ENCODE measurements around the gene ZMYM4.

The ZMYM4 gene

GRCh38 chr1:35443768-35444518 is 175.4 kb downstream of the ZMYM4 start:
- Histone ChIP-seq H3K4me3 (ENCODE audit: insufficient read depth, low read depth, low read length, poor library complexity, severe bottlenecking) (no peak overlapping the region), H3K9me3 (ENCODE audit: control insufficient read depth, low read length) (no peaks in the 10 kb centered on the region), H3K4me1 (ENCODE audit: control insufficient read depth, insufficient read depth, low read length, poor library complexity, severe bottlenecking) (no peaks in the 10 kb centered on the region), H3K27me3 (replicated peaks; ENCODE audit: control insufficient read depth, insufficient read depth, low read length, poor library complexity, severe bottlenecking) (no peaks in the 10 kb centered on the region), H3K36me3 (ENCODE audit: control insufficient read depth, insufficient read depth, low read length) (peaks cover 79% of the 10 kb centered on the region), H3K27ac (ENCODE audit: insufficient read depth, low read length, poor library complexity, severe bottlenecking) (no peak overlapping the region)
- DNase-seq = no peak

- peaks cover 81% of the 10 kb centered on the region for H3K36me3 ChIP-seq (ENCODE audit: control insufficient read depth, insufficient read depth, low read length)
- no peak overlapping the region for H3K27ac ChIP-seq (ENCODE audit: insufficient read depth, low read length, poor library complexity, severe bottlenecking)
Measured at GRCh38 chr1:35444519-35444774, 175.9 kb downstream of the ZMYM4 start.

GRCh38 chr1:35447278-35447677 is 178.8 kb downstream of the ZMYM4 start:
- no peaks in the 10 kb centered on the region for H3K9me3 ChIP-seq (ENCODE audit: control insufficient read depth, low read length)
- H3K4me3 ChIP-seq (ENCODE audit: insufficient read depth, low read depth, low read length, poor library complexity, severe bottlenecking) = no peak overlapping the region
- H3K27ac ChIP-seq (ENCODE audit: insufficient read depth, low read length, poor library complexity, severe bottlenecking) = no peak overlapping the region
- peaks cover 11% of the 10 kb centered on the region for H3K4me1 ChIP-seq (ENCODE audit: control insufficient read depth, insufficient read depth, low read length, poor library complexity, severe bottlenecking)
- H3K36me3 ChIP-seq (ENCODE audit: control insufficient read depth, insufficient read depth, low read length) = peaks cover 70% of the 10 kb centered on the region
- no peak for DNase-seq
- no peaks in the 10 kb centered on the region for H3K27me3 ChIP-seq (replicated peaks; ENCODE audit: control insufficient read depth, insufficient read depth, low read length, poor library complexity, severe bottlenecking)

More at GRCh38 chr1:35444519-35444774, 175.9 kb downstream of the ZMYM4 start:
- no peak for DNase-seq
- Histone ChIP-seq H3K27me3 (replicated peaks; ENCODE audit: control insufficient read depth, insufficient read depth, low read length, poor library complexity, severe bottlenecking) (no peaks in the 10 kb centered on the region), H3K4me3 (ENCODE audit: insufficient read depth, low read depth, low read length, poor library complexity, severe bottlenecking) (no peak overlapping the region), H3K4me1 (ENCODE audit: control insufficient read depth, insufficient read depth, low read length, poor library complexity, severe bottlenecking) (no peaks in the 10 kb centered on the region), H3K9me3 (ENCODE audit: control insufficient read depth, low read length) (no peaks in the 10 kb centered on the region)

GRCh38 chr1:35448344-35448801 is 179.9 kb downstream of the ZMYM4 start:
- no peaks in the 10 kb centered on the region for H3K27me3 ChIP-seq (replicated peaks; ENCODE audit: control insufficient read depth, insufficient read depth, low read length, poor library complexity, severe bottlenecking)
- no peaks in the 10 kb centered on the region for H3K9me3 ChIP-seq (ENCODE audit: control insufficient read depth, low read length)
- H3K4me3 ChIP-seq (ENCODE audit: insufficient read depth, low read depth, low read length, poor library complexity, severe bottlenecking) = no peak overlapping the region
- H3K36me3 ChIP-seq (ENCODE audit: control insufficient read depth, insufficient read depth, low read length) = peaks cover 61% of the 10 kb centered on the region
- no peak overlapping the region for H3K27ac ChIP-seq (ENCODE audit: insufficient read depth, low read length, poor library complexity, severe bottlenecking)
- H3K4me1 ChIP-seq (ENCODE audit: control insufficient read depth, insufficient read depth, low read length, poor library complexity, severe bottlenecking) = peaks cover 13% of the 10 kb centered on the region
- no peak for DNase-seq

GRCh38 chr1:35449334-35450008 is 181.0 kb downstream of the ZMYM4 start:
- DNase-seq = no peak
- no peak overlapping the region for H3K27ac ChIP-seq (ENCODE audit: insufficient read depth, low read length, poor library complexity, severe bottlenecking)
- peaks cover 53% of the 10 kb centered on the region for H3K36me3 ChIP-seq (ENCODE audit: control insufficient read depth, insufficient read depth, low read length)
- H3K9me3 ChIP-seq (ENCODE audit: control insufficient read depth, low read length) = no peaks in the 10 kb centered on the region
- no peaks in the 10 kb centered on the region for H3K27me3 ChIP-seq (replicated peaks; ENCODE audit: control insufficient read depth, insufficient read depth, low read length, poor library complexity, severe bottlenecking)
- peaks cover 13% of the 10 kb centered on the region for H3K4me1 ChIP-seq (ENCODE audit: control insufficient read depth, insufficient read depth, low read length, poor library complexity, severe bottlenecking)
- H3K4me3 ChIP-seq (ENCODE audit: insufficient read depth, low read depth, low read length, poor library complexity, severe bottlenecking) = no peak overlapping the region

- DNase-seq = peak; percentile 53 to 64 (median 56)
- H3K27me3 ChIP-seq (replicated peaks; ENCODE audit: control insufficient read depth, insufficient read depth, low read length, poor library complexity, severe bottlenecking) = no peaks in the 10 kb centered on the region
- no peak overlapping the region for H3K4me3 ChIP-seq (ENCODE audit: insufficient read depth, low read depth, low read length, poor library complexity, severe bottlenecking)
- H3K27ac ChIP-seq (ENCODE audit: insufficient read depth, low read length, poor library complexity, severe bottlenecking) = no peak overlapping the region
- H3K36me3 ChIP-seq (ENCODE audit: control insufficient read depth, insufficient read depth, low read length) = peaks cover 41% of the 10 kb centered on the region
- peaks cover 13% of the 10 kb centered on the region for H3K4me1 ChIP-seq (ENCODE audit: control insufficient read depth, insufficient read depth, low read length, poor library complexity, severe bottlenecking)
- H3K9me3 ChIP-seq (ENCODE audit: control insufficient read depth, low read length) = no peaks in the 10 kb centered on the region
Measured at GRCh38 chr1:35451125-35451528, 182.6 kb downstream of the ZMYM4 start.

GRCh38 chr1:35452106-35452774 is 183.7 kb downstream of the ZMYM4 start:
- no peak overlapping the region for H3K27ac ChIP-seq (ENCODE audit: insufficient read depth, low read length, poor library complexity, severe bottlenecking)
- H3K36me3 ChIP-seq (ENCODE audit: control insufficient read depth, insufficient read depth, low read length) = peaks cover 33% of the 10 kb centered on the region
- no peak overlapping the region for H3K4me3 ChIP-seq (ENCODE audit: insufficient read depth, low read depth, low read length, poor library complexity, severe bottlenecking)
- H3K4me1 ChIP-seq (ENCODE audit: control insufficient read depth, insufficient read depth, low read length, poor library complexity, severe bottlenecking) = peaks cover 13% of the 10 kb centered on the region
- no peaks in the 10 kb centered on the region for H3K27me3 ChIP-seq (replicated peaks; ENCODE audit: control insufficient read depth, insufficient read depth, low read length, poor library complexity, severe bottlenecking)
- DNase-seq = no peak
- H3K9me3 ChIP-seq (ENCODE audit: control insufficient read depth, low read length) = no peaks in the 10 kb centered on the region

- no peaks in the 10 kb centered on the region for H3K9me3 ChIP-seq (ENCODE audit: control insufficient read depth, low read length)
- no peak for DNase-seq
- H3K4me1 ChIP-seq (ENCODE audit: control insufficient read depth, insufficient read depth, low read length, poor library complexity, severe bottlenecking) = peaks cover 13% of the 10 kb centered on the region
- no peak overlapping the region for H3K27ac ChIP-seq (ENCODE audit: insufficient read depth, low read length, poor library complexity, severe bottlenecking)
- no peak overlapping the region for H3K4me3 ChIP-seq (ENCODE audit: insufficient read depth, low read depth, low read length, poor library complexity, severe bottlenecking)
- H3K27me3 ChIP-seq (replicated peaks; ENCODE audit: control insufficient read depth, insufficient read depth, low read length, poor library complexity, severe bottlenecking) = no peaks in the 10 kb centered on the region
- peaks cover 27% of the 10 kb centered on the region for H3K36me3 ChIP-seq (ENCODE audit: control insufficient read depth, insufficient read depth, low read length)
Measured at GRCh38 chr1:35453031-35453430, 184.5 kb downstream of the ZMYM4 start.

- H3K27me3 ChIP-seq (replicated peaks; ENCODE audit: control insufficient read depth, insufficient read depth, low read length, poor library complexity, severe bottlenecking) = no peaks in the 10 kb centered on the region
- no peak overlapping the region for H3K27ac ChIP-seq (ENCODE audit: insufficient read depth, low read length, poor library complexity, severe bottlenecking)
- no peak for DNase-seq
- peaks cover 15% of the 10 kb centered on the region for H3K36me3 ChIP-seq (ENCODE audit: control insufficient read depth, insufficient read depth, low read length)
- no peak overlapping the region for H3K4me3 ChIP-seq (ENCODE audit: insufficient read depth, low read depth, low read length, poor library complexity, severe bottlenecking)
- H3K9me3 ChIP-seq (ENCODE audit: control insufficient read depth, low read length) = no peaks in the 10 kb centered on the region
- peaks cover 13% of the 10 kb centered on the region for H3K4me1 ChIP-seq (ENCODE audit: control insufficient read depth, insufficient read depth, low read length, poor library complexity, severe bottlenecking)
Measured at GRCh38 chr1:35454176-35454575, 185.7 kb downstream of the ZMYM4 start.

- Histone ChIP-seq H3K4me1 (ENCODE audit: control insufficient read depth, insufficient read depth, low read length, poor library complexity, severe bottlenecking) (peaks cover 13% of the 10 kb centered on the region), H3K36me3 (ENCODE audit: control insufficient read depth, insufficient read depth, low read length) (peaks cover 11% of the 10 kb centered on the region), H3K9me3 (ENCODE audit: control insufficient read depth, low read length) (no peaks in the 10 kb centered on the region), H3K27me3 (replicated peaks; ENCODE audit: control insufficient read depth, insufficient read depth, low read length, poor library complexity, severe bottlenecking) (no peaks in the 10 kb centered on the region), H3K27ac (ENCODE audit: insufficient read depth, low read length, poor library complexity, severe bottlenecking) (no peak overlapping the region), H3K4me3 (ENCODE audit: insufficient read depth, low read depth, low read length, poor library complexity, severe bottlenecking) (no peak overlapping the region)
- DNase-seq = no peak
Measured at GRCh38 chr1:35454616-35455015, 186.1 kb downstream of the ZMYM4 start.
